Psoas muscle (tissue), 8 donors: Measurements from ENCODE around the gene RPS29. TPM values are rescaled to one million over a fixed set of nuclear protein-coding genes. Genes with fewer than 3 reads are reported as not detected.

Experiments used
- ATAC-seq, 4 donors: fragments of 200-7000 bp; cut with Tn5 transposase; one replicate each; pipeline ENCODE4 v1.9.1; 2020; ENCODE audit warnings: moderate library complexity in 3 of 4, mild to moderate bottlenecking in 2 of 4
- DNase-seq, 2 donors: peaks; one replicate each; pipeline ENCODE4 v3.0.0-alpha.2; 2020
- H3K27ac ChIP-seq: fragments of 200-600 bp; one replicate; pipeline ENCODE4 v1.8.0; 2022
- H3K27me3 ChIP-seq, 3 donors: fragments of 200-600 bp in 1 of 3; one replicate each; pipeline versions ENCODE4 v1.6.1 to v1.8.0; 2013 to 2022; ENCODE audit warnings: low read length in 2 of 3, mild to moderate bottlenecking in 2 of 3, moderate library complexity in 1 of 3; ENCODE audit not compliant: insufficient read depth in 3 of 3
- H3K36me3 ChIP-seq, 2 donors: fragments of 200-600 bp in 1 of 2; one replicate each; pipeline versions ENCODE4 v1.6.1 to v1.8.0; 2013 to 2022; ENCODE audit warnings: low read depth in 1 of 2, mild to moderate bottlenecking in 1 of 2, moderate library complexity in 1 of 2; ENCODE audit not compliant: insufficient read depth in 1 of 2
- H3K4me1 ChIP-seq: fragments of 200-600 bp; one replicate; pipeline ENCODE4 v1.8.0; 2022
- H3K4me3 ChIP-seq: fragments of 200-600 bp; one replicate; pipeline ENCODE4 v1.8.0; 2022; ENCODE audit warnings: mild to moderate bottlenecking
- H3K9me3 ChIP-seq: fragments of 200-600 bp; one replicate; pipeline ENCODE4 v1.8.0; 2022
- WGBS, 3 donors: extraction: QIAGEN DNeasy Blood & Tissue Kit; methylation state at CpG; one replicate each; pipeline versions ENCODE4 v1.1.6 to v1.1.7; 2013; 5-methylcytosine and 5-hydroxymethylcytosine counted together
- intact Hi-C, 2 donors: fragments of 100-400 bp; cut with DNase I; formaldehyde crosslinking; loops; one replicate each; pipeline versions ENCODE4 v1.11.0 to v1.14.2; 2022
- polyA plus RNA-seq, 3 donors: library from polyadenylated mRNA; stranded (reverse); fragments of 200-250 nt; gene quantifications; one replicate each; pipeline ENCODE4 v1.2.3, GENCODE V29; 2013
- total RNA-seq, 4 donors: library from RNA; stranded (reverse); fragmentation: NEBNext Ultra II Directional in 2 of 4; extraction: Animal tissue kit (Norgen Biotek cat#: 25700) in 2 of 4; gene quantifications; one replicate each; pipeline versions ENCODE4 v1.2.1 to v1.2.4, GENCODE V29; 2021 to 2023
- TF ChIP-seq, protein P1 (sequence below): fragments of 200-600 bp; IDR thresholded peaks from one replicate; pipeline ENCODE4 v1.8.0; 2022; ENCODE audit warnings: antibody characterized with exemption
- donor health status: healthy with polysubstance abuse.
- donor health status: DM: no; HTN: no; CAD: no; lungs with moderate emphysema.
- donor health status: Bipolar disorder and iron deficiency.
- donor health status: healthy.
- donor health status: DM: yes; HTN: yes; CAD: no.
- donor health status: DM: no; HTN: no; CAD: no.
- donor health status: DM: no; HTN: no; CAD: no.
- donor health status: DM: yes; HTN: yes; CAD: no.

RPS29 gene
- total and polyA plus RNA-seq, 7 donors: 835 to 3,711 (median 1,213) TPM

DNA sequence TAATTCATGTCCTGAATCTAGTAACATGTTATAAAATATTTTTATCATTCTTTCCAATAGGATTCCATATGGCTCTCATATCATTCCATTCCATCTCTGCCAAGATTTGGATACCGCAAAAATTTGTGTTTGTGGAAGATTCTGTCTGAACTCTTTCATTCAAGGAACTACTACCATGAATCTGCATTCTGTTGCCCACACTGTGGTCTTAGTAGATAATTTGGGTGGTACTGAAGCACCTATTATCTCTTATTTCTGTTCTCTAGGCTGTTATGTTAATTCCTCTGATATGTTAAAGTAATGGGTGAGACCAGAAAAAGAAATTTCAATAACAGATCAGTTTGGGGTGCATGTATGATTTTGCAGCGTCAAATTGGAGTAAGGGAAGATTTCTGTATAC, 28.0 kb upstream of the RPS29 start:
- peaks cover 0 to 24% of the 10 kb centered on the region in 2 donors for H3K36me3 ChIP-seq
- no peak overlapping the region for H3K27ac ChIP-seq
- H3K4me1 ChIP-seq: peaks cover 13% of the 10 kb centered on the region
- ATAC-seq (no peak), DNase-seq (no peak)
- TF ChIP-seq, protein P1, sequence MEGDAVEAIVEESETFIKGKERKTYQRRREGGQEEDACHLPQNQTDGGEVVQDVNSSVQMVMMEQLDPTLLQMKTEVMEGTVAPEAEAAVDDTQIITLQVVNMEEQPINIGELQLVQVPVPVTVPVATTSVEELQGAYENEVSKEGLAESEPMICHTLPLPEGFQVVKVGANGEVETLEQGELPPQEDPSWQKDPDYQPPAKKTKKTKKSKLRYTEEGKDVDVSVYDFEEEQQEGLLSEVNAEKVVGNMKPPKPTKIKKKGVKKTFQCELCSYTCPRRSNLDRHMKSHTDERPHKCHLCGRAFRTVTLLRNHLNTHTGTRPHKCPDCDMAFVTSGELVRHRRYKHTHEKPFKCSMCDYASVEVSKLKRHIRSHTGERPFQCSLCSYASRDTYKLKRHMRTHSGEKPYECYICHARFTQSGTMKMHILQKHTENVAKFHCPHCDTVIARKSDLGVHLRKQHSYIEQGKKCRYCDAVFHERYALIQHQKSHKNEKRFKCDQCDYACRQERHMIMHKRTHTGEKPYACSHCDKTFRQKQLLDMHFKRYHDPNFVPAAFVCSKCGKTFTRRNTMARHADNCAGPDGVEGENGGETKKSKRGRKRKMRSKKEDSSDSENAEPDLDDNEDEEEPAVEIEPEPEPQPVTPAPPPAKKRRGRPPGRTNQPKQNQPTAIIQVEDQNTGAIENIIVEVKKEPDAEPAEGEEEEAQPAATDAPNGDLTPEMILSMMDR: no peak
- WGBS, 3 donors: 98 to 99% (median 98%) methylated on average over 2 of the region's 2 CpGs
- no peaks in the 10 kb centered on the region for H3K9me3 ChIP-seq
- intact Hi-C loops: no loop called here
- H3K27me3 ChIP-seq: no peaks in the 10 kb centered on the region
- no peak overlapping the region for H3K4me3 ChIP-seq

GRCh38 chr14:49612671-49613070, 26.5 kb upstream of the RPS29 start:
- 88 to 89% (median 89%) methylated on average over 8 of the region's 8 CpGs for WGBS, 3 donors
- TF ChIP-seq, protein P1: no peak
- ATAC-seq (no peak), DNase-seq (no peak)
- Histone ChIP-seq H3K4me1 (no peaks in the 10 kb centered on the region), H3K27me3 (no peaks in the 10 kb centered on the region), H3K27ac (no peak overlapping the region), H3K4me3 (no peak overlapping the region), H3K9me3 (no peaks in the 10 kb centered on the region), H3K36me3 (peaks cover 0 to 9% of the 10 kb centered on the region in 2 donors)
- intact Hi-C loops: no loop called here

DNA sequence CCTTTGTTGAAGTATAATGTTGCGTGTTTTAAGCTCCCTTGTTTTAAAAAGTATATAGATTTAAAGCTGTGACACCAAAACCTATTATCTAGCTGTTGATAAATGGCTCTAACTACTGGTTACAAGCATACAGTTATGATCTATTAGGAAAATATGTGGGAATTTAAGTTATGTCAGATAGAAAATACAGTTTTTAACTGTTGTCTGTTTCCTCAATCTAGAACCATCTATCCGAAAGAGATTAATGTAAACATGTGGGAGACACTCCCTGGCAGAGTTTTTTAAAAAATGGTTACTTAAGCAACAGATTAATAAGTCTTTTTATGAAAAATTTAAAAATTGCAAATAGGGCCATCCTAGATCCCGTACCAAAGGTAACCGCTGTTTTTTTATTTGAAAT, 26.1 kb upstream of the RPS29 start:
- H3K36me3 ChIP-seq: peaks cover 0 to 6% of the 10 kb centered on the region in 2 donors
- H3K4me3 ChIP-seq: no peak overlapping the region
- H3K27me3 ChIP-seq: no peaks in the 10 kb centered on the region
- TF ChIP-seq, protein P1: no peak
- WGBS, 3 donors: 93 to 95% (median 94%) methylated on average over 4 of the region's 4 CpGs
- no peak overlapping the region for H3K27ac ChIP-seq
- H3K4me1 ChIP-seq: no peaks in the 10 kb centered on the region
- intact Hi-C loops: no loop called here
- DNase-seq (no peak), ATAC-seq (no peak)
- H3K9me3 ChIP-seq: no peaks in the 10 kb centered on the region

DNA sequence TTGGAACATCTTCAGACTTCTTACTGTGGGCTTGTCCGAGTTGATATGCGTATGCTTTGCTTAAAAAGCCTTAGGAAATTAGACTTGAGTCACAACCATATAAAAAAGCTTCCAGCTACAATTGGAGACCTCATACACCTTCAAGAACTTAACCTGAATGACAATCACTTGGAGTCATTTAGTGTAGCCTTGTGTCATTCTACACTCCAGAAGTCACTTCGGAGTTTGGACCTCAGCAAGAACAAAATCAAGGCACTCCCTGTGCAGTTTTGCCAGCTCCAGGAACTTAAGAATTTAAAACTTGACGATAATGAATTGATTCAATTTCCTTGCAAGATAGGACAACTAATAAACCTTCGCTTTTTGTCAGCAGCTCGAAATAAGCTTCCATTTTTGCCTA, 21.4 kb upstream of the RPS29 start:
- WGBS, 3 donors: 88 to 97% (median 96%) methylated on average over 6 of the region's 6 CpGs
- intact Hi-C loops: no loop called here
- Histone ChIP-seq H3K27me3 (no peaks in the 10 kb centered on the region), H3K4me3 (no peak overlapping the region), H3K4me1 (no peaks in the 10 kb centered on the region), H3K27ac (no peak overlapping the region), H3K9me3 (no peaks in the 10 kb centered on the region), H3K36me3 (peaks cover 6 to 10% of the 10 kb centered on the region in 2 donors)
- TF ChIP-seq, protein P1: no peak
- DNase-seq (no peak), ATAC-seq (no peak)
